GM21737 (cell line): Measurements from ENCODE around the gene CDHR1.

Experiments used
- ATAC-seq: cut with Tn5 transposase; IDR thresholded peaks from one replicate; pipeline ENCODE4 v1.9.1; 2021; ENCODE audit warnings: mild to moderate bottlenecking, moderate library complexity; ENCODE audit not compliant: unreplicated experiment

Gene CDHR1

DNA sequence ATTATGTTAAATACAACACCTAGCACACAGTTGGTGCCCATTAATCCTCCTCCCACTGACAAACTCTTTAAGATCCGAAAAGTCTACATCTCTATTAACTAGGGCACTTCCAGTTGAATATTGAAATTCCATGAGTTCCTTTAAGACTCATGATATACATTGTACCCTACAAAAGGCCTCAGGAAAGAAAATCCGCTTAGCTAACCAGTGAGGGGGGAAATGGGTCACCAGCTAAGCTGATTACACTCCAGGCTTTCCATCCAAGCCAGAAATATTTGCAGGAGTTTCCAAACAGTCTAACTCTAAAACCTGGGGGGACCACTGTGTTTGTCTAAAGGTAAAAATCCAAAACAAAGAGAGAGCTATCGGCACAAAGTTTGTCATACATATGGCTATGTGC is 32.3 kb downstream of the CDHR1 start:
- ATAC-seq = no peak

DNA sequence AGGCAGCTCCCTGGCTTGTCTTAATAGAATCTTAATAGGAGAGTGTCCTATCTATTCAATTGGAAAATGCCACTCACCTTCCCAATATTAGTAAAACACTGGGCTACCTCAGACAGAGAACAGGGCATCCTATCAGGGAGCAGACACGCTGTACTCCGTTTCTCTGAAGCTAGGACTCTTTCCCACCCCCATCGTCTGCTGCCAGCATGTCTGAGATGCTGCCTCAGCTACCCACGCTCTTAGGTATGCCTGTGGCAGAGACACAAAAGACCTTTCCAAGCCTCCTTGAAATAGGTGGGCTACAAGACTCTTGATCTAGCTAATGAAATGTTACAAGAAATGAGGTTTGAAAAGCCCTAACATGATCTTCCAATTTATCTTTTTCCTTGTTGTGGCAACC is 33.5 kb downstream of the CDHR1 start:
- ATAC-seq = no peak

DNA sequence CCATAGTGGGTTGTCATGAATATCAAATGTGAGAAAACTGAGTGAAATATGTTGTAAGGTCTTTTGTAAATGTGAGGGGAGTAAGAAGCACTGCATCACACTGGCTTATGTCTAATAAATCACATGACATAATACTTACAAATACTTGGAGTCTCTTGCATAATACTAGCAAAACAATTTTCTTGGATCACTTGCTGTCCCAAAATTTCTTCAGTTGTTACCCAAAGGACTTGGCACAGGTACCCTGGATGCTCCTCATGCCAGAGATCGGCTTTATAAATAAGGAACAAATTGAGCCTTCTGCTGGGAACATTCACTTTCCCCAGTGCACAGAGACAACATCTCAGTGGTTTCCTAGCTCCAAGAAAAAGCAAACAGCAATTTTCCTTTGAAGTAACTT is 36.0 kb downstream of the CDHR1 start:
- no peak for ATAC-seq

DNA sequence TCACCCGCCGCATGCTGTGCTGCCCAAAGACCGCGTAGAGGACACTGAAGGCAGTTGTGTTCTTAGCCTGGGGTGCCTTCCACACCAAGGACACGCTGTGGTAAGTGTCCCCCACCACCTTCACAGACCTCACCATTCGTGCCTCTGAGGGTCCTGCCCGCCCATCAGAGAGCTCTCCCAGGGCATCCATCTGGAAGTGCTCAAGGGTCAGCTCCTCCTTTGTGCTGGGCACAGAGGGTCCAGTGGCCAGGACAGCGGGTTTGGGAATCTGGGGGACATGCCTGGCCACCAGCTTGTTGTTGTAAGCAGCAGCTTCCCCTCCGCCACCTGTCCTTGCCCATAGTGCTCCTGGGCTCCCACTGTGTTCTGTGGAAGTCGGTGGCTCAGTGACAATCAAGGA is 38.0 kb downstream of the CDHR1 start:
- no peak for ATAC-seq

DNA sequence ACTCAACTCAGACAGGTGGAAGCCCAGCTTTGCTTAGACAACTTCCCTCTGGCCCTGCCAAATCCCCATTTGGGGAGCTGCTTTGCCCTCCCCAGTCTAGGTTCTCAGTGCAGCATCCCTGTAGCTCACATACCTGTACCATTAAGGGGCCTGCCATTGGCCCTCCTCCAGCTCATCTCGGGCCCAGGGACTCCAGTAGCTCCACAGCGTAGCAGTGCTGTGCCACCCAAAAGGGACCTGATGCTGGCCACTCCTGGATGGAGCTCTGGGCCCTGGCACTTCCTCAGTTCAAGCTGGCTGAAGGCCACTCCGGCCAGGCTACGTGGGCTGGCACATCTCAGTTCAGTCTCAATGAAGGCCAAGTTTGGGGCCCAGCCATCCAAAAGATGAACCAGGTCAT is 39.6 kb downstream of the CDHR1 start:
- ATAC-seq = no peak

DNA sequence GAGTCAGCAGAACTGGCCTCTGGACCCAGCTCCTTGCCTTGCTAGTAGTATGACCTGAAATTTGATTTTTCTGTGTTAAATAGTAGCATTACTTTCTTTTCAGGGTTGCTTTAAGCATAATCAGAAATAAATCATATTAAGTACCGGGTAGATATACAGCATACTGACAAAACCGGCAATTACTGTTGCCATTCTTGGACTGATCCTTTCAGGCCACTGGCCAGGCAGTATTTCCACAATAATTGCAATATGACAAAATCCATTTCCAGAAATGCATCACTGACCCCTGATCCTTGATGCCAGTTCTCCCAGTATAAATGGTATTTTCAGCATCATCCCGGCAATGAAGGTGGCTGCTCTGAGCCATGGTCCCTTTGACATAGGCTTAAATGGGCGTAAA is 40.1 kb downstream of the CDHR1 start:
- ATAC-seq = no peak

DNA sequence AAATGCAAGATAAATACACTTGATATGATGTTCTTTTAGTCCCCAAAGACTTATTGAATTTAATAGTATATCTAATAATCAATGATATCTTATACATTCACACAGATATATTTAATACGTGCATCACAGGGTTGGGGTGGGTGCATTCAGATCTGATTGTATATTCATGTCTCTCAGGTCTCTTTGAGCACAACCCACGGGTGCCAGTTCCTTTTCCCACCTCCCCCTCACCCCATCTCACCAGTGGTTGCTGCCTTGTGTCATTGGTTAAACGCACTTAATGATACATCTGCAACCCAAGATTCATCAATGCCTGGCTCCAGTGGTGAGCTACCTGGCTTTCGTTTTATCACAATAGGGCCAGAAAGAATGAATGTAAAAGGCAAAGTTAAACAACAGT is 40.8 kb downstream of the CDHR1 start:
- ATAC-seq = no peak

DNA sequence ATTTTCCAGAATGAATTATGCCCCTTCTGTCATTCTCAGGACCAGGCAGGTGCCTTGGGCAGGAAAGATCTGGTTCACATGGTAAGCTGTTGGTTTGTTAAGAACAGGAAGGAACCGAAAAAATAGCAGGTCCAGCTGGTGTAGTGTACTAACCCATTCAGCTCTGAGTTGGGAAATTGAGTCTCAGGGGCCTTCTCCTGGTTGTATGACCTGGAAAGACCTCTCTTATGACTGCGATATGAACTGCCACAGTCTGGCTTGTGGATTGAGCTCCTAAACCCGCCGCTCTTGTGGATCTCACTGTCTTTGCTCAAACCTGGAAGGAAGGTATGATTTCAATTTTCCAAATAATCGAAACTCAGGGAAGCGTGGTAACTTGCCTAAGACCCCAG is 42.5 kb downstream of the CDHR1 start:
- ATAC-seq = no peak

DNA sequence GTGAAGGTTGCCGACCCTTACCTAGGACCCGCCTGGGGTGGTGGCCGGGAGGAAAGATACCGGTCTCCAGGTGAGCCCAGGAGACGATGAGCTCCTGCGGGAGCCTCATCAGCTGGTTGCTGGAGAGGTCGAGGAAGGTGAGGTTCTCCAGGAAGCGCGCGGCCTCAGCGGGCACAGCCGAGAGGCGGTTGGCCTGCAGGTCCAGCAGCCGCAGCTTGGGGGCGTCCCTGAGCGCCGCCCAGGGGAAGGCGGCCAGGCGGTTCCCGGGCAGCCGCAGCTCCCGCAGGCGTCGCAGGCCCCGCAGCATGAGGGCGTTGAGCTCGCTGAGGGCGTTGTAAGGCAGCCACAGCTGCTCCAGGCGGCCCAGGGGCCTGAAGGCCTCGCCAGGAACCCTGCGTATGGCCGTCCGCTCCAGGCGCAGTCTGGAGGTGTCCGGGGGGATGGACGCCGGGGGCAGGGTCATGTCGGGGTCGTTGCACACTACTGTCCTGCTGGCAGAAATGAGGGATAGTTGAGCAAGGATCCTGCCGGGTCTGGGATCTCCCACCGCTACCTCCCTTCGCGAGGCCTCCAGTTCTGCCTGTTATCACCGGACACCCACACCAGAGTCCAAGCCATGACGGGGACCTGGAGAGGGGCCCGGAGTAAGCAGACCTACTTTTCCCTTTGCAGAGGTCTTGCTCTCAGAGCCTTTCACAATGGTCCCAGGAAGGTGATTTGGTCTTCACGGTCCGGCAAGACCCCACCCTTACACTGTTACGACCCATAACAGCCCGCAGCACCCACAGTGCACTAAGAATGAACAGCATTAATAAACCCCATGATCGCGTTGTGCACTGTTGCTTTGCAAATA is 43.1 kb downstream of the CDHR1 start:
- no peak for ATAC-seq

DNA sequence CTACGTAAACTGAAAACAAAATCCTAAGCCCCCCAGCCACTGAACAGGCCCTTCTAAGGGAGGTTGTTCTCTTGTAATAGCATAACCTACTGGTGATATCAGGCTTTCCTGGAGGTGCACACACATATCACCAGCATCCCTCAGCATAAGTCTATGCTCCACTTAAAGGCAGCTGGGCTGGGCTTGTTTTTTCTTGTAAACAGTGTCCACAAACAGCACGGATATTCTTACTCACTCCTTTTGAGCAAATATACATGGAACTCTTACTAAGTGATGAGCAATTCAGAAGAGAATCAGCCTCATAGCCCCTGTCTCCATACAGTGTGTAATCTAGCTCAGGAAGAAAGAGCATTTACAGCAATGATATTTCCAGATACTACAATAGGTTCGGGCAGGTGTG is 44.6 kb downstream of the CDHR1 start:
- no peak for ATAC-seq

DNA sequence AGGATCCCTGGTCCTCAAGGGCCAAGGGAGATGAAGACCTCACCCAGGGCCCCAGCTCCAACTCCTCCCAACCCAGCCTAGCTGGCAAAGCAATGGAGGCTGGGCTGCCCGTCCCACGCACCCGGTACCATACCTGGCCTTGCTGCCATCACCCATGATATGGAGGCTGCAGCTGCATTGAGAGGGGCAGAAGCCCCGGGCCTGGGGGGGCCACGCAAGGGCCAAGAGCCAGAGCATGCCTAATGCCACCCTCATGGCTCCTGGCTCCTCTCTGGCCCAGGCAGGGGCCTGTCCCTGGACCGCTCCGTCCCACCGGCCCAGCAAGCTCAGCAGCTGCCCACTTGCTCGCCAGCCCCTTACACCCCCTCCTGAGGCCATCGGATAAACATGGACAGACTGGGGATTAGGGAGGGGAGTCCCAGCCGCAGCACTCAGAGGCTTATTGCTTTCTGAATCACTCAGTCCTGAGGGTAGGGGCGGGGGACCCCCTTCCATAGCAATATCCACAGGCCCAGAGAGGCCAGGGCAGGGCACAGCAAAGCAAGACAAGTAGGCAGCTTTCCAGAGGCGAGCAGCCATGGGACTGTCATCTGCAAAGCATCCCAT is 47.0 kb downstream of the CDHR1 start, which contains the start of gene LRIT1:
LRIT1 (minus strand) TSS at position 362 of the 606 bp plus-strand sequence; CDS start at position 255, 107 bp downstream.
- ATAC-seq = no peak

DNA sequence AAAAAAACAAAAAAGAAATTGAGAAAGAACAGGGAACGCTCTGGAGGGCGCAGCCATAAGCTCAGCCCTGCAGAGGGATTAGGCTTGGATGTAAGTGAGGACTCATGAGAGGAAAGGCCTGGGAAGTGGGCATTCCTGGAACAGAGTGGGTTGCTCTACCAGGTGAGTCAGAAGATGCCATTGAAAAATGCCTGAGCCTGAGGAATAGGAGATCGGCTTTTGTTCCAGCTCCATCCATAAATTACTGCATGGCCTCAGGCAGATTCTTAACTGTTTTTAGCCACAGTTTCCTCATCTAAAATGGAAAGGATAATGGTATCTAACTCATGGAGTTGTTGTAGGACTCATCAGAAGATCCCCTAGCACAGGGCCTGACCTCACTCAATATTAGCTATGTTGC is 49.4 kb downstream of the CDHR1 start:
- no peak for ATAC-seq

DNA sequence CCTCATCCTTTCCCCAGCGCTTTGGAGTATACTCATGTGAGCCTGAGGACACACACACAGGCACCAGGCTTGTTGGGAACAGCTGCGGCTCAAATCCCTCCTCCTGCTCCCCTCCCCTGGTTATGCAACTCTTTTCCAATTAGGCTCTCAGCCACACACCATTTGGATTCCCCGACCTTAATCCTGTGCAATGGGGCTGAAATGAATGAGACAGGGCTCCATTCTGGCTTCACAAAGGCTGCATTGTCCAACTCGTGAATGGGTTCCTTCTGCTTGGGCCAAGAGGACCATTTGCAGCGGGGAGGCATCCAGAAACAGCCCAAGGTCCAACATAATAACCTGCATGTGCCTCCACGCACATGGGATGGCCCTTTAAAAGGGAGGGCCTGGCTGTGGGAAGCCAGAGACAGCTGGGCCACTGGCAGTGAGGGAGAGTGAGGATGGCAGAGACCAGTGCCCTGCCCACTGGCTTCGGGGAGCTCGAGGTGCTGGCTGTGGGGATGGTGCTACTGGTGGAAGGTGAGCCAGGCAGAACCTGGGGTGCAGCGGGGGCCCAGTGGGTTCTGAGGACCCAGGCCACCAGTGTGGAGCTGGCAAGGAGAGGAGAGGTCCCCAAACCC is 50.4 kb downstream of the CDHR1 start, which contains the start of gene RGR:
RGR (plus strand) TSS at position 403 of the 620 bp plus-strand sequence; CDS start at position 441, 38 bp downstream.
- ATAC-seq = no peak

DNA sequence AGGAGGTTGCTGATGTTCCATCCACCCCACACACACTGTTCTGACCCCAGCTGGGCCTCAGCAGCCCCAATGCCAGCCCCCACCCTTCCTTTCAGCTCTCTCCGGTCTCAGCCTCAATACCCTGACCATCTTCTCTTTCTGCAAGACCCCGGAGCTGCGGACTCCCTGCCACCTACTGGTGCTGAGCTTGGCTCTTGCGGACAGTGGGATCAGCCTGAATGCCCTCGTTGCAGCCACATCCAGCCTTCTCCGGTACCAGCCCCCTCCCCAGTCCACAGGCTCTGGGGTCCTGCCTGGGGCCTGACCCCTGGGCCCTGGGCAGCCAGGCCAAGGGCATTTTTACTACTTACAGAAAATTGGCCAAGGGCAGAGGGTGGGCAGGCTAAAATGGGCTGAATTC is 53.2 kb downstream of the CDHR1 start:
- ATAC-seq = no peak

DNA sequence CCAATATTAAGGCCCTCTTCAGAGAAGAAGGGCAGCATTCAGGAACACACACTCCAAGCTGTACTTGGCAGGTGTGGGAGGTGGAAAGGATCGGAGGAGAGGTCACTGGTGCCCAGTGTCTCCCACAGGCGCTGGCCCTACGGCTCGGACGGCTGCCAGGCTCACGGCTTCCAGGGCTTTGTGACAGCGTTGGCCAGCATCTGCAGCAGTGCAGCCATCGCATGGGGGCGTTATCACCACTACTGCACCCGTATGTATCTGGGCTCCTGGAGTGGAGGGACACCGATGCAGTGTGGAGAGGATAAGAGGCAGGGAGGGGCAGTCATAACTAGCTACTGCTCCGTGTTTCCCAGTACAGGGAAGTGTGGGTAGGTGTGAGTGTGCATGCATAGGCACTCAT is 54.5 kb downstream of the CDHR1 start:
- ATAC-seq = no peak

DNA sequence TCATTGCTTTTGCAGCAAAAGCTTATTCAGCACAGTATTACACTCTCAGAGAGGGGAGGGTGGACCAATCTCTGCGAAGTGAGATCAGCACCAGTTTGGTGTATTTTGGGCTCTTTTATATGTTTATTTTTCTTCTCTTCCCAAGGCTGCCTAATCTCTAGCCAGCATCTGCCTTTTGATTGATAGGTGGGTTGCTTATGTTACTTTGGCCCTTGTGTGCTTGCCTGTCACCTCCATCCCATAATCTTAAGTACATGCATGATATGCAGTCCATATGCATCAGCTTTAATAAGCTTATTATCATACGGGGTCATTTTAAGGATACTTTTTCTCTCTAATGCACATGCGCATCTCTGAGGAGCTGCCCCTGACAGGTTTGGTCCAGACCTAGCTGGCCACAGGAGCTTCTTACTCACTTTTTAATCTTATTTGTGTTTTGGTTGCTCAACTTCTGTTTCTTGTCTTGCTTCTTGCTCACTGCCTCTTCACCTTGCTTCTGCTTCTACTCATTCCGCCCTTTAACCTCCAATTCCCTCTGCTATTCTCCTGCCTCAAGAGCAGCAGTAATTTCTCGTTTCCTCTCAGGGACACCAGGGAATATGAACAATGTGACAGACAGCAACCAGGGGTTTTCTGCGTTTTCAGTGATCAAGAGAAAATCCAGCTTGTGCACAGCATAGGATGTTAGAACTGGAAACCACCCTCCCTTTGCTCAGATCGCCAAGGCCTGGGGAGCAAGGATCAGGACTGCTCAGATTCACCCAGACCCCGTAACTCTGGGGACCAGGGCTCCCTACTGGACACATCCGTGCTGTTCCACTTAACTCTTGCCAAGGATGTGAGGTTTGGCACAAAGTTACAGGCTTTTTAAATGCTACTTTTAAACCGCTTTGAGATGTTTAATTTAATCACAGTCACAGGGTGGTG is 60.5 kb downstream of the CDHR1 start:
- no peak for ATAC-seq

DNA sequence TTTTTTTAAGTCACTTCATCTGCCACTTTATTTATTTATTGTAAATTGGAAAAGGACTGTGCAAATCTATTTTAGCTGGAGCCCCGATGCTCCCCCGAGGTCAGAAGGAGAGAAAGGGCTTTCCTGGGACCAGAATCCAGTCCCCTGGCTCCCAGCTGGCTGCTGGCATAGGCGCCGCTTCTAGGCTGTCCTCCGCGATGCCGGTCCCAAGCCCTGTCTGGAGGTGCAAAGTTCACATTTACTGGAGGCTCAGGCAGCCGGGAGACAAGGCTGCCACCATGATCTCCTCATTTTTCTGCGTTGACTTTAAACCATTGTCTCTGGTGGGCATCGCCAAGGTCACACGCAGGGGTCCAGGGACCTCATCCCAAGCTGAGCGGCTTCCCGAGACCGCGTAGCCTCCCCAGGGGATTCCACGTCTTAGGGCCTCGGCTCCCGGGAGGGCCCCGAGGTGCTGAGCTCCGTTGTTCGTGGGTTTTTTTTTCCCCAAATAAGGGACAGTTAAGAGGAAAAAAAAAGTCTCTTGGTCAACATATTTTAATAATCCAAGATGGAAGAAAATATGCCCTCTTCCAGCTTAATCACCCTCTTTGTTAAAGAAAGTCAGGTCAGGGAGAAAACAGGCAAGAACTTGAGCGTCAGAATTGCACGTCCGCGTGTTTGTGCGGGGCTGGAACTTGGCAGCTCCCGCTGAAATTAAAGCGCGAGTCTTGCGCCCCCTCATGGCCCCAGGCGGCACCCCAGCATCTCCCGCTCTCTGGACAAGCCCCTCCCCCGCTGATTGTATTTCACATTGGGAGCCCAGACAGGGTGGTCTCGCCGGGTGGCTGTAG is 62.4 kb downstream of the CDHR1 start:
- no peak for ATAC-seq

DNA sequence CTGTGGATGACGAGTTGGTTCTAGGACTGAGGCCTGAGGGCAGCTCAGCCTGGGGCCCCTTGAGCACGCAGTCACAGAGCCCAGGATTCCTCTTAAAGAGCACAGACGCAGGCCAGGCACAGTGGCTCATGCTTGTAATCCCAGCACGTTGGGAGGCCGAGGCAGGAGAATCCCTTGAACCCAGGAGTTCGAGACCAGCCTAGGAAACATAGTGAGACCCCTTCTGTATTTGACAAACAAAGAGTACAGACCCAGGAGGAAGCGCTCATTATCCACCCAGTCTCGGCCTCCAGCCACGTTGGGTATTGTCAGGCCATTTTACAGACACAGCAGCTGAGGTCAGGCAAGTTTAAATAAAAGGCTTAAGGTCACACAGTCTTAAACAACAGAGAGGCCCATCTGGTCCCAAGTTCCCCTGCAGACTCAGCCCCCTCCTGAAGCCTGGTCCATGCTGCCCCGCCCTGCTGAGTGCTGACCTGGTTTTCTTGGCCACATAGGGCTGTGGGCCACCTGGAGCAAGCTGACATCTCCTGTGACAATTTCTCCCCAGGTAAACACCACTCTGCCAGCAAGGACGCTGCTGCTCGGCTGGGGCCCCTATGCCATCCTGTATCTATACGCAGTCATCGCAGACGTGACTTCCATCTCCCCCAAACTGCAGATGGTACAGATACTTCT is 63.1 kb downstream of the CDHR1 start:
- no peak for ATAC-seq

DNA sequence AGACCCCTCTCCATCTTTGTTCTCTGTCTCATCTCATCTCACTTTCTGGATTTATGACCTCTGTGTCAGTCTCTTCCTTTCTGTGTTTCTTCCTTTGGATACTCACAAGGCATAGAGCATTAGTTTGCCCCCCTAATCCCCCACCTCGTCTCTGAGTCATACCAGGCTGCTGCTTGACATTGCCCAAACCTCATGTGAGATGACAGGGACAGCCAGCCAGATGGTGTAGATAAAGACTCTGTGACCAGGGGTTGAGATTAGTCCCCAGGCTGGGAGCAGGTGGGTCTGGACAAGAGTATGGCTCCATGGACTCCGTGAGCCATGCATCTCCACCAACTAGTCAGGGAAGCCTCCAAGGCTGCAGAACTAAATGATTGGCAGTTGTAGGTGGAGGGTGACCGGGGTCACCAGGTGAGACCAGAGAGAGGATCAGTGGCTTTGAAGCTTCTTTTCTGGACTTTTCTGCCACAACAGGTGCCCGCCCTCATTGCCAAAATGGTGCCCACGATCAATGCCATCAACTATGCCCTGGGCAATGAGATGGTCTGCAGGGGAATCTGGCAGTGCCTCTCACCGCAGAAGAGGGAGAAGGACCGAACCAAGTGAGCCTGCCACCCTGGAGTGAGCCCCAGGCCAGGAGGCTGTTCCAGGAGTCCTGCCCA is 63.8 kb downstream of the CDHR1 start:
- no peak for ATAC-seq
